HG02763 (cell line): ENCODE data around the gene HCFC1R1.
"Not testable (repeated sequence)": the region's sequence is repeated elsewhere in the genome, so short reads cannot be mapped to it uniquely, and the experiment has no call there.

Experiments
- ATAC-seq: cut with Tn5 transposase; IDR thresholded peaks from one replicate; pipeline ENCODE4 v1.9.1; 2021; ENCODE audit warnings: mild to moderate bottlenecking, moderate library complexity; ENCODE audit not compliant: unreplicated experiment

Gene HCFC1R1, protein sequence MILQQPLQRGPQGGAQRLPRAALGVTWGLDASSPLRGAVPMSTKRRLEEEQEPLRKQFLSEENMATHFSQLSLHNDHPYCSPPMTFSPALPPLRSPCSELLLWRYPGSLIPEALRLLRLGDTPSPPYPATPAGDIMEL

DNA sequence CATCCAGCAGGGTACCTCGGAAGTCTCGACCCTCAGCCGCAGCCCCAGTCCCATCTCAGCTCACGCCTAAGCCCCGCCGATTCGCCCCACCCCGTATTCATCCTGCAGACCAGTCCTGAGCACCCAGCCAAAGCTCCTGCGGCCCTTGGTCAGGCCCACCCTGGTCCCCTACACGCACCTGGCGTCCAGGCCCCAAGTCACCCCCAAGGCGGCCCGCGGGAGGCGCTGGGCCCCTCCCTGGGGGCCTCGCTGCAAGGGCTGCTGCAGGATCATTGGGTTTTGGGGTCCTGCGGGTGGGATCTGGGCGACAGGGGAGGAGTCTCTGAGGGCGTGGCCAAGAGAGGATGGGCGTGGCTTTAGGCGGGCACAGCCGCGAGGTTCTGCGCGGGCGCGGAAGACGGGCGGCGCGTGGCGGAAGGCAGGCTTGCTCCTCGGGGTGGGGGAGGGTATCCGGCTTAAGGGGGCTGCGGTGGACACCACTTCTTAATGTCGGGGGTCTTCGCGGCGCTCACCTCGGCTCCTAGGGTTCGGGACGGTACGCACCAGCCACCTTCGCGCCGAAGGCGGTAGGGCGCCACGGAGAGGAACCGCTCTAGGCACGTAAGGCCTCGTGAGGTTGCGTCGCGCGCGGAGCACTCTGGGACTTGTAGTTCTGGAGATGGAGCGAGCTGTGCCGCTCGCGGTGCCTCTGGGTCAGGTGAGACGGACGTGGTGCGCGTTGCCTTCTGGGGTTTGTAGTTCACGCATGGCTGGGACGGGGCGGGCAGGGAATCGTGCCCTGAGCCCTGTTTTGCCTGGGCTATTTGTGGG is at the start of gene HCFC1R1, which contains the start of gene THOC6:
TSS of gene HCFC1R1 (minus strand) at position 274 of the 810 bp plus-strand sequence. CDS start at position 273, 1 bp downstream.
TSS of gene THOC6 (plus strand) at position 367 of the 810 bp plus-strand sequence. CDS start at position 659, 292 bp downstream.
- ATAC-seq = peak; percentile 69

DNA sequence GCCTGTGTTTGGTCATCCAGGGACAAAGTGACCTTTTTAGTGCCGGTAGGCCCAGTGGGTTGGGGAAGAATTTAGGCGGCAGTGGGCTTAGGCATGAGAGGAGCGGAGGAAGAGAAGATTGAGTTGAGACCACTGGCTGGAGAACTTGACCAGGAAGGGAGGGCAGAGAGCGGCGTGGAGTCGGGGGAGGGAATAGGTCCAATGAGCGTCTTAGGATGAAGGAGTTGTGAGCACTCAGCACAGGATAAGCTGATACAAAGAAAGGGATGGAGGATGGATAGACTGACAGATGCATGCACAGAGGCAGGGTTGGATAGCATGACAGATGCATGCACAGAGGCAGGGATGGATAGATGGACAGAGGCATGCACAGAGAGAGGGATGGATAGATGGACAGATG is 49.7 kb upstream of the HCFC1R1 start:
- ATAC-seq = no peak

DNA sequence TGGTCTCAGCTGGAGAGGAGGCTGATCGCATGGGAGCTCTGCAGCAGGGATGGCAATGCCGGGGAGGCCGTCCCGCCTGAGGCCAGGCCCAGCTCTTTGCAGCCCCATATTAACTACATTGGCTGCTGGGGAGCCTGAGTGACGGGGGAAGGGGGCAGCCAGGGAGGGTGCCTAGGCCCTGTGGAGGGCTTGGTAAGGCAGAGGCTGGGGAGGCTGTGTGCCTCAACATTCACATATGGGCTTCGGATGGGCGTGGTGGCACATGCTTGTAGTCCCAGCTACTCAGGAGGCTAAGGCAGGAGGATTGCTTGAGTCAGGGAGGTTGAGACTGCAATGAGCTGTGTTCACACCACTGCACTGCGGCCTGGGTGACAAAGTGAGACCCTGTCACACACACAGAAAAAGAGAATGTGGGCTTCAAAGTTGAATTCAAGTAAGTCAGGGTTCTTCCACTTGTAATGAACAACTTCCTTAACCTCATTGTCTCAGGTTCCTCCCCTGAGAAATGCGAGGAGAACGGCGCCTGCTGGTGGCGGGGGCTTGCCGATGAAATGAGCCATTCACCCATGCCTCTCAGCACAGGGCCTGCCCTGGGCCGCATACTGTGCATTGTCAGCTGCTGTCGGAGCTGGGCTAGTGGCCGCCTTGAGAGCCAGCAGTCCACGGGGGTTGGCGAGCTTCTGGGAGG is 49.0 kb upstream of the HCFC1R1 start:
- not testable (repeated sequence) for ATAC-seq

DNA sequence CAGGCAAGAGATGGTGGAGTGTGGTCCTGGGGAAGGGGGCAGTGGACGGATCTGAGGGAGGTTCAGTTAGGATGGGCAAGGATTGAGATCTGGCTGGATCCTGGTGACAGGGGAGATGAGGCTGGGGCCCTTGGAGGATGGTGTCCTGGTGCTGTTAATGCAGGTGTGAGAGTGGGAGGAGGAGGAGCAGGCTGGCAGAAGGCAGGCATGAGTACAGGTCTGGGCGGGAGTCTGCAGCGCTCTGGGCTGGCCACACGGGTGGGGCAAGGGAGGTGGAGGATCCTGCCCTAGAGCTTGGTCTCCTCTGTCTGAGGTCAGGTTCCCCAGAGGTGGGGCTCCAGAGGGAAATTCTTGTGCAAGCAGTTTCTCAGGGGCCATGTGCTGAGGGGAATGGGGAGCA is 48.4 kb upstream of the HCFC1R1 start:
- not testable (repeated sequence) for ATAC-seq

DNA sequence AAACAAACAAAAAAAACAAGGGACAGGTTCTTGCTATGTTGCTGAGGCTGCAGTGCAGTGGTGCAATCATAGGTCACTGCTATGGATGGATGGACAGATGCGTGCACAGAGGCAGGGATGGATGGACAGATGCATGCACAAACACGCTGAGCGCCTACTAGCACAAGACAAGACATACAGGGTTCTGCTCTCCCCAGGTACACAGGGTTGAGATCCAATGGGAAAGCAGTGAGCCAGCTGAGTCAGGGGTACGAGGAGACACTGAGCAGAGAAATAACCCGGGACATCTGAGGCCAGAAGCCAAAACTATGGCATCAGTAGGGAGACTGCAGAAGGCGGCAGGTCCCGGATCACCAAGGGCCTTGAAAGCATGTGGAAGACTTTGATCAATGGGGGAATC is 47.9 kb upstream of the HCFC1R1 start:
- ATAC-seq = no peak

DNA sequence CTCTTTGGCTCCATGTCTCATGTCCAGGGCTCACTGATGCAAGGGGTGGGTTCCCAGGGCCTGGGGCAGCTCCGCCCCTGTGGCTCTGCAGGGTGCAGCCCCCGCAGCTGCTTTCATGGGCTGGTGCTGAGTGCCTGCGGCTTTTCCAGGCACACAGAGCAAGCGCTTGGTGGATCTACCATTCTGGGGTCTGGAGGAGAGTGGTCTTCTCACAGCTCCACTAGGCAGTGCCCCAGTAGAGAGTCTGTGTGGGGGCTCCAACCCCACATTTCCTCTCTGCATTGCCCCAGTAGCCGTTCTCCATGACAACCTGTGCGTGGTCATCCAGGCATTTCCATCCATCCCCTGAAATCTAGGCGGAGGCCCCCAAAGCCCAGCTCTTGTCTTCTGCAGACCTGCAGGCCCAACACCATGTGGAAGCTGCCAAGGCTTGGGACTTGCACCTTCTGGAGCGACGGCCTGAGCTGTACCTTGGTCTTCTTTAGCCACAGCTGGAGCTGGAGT is 46.9 kb upstream of the HCFC1R1 start:
- ATAC-seq = no peak

DNA sequence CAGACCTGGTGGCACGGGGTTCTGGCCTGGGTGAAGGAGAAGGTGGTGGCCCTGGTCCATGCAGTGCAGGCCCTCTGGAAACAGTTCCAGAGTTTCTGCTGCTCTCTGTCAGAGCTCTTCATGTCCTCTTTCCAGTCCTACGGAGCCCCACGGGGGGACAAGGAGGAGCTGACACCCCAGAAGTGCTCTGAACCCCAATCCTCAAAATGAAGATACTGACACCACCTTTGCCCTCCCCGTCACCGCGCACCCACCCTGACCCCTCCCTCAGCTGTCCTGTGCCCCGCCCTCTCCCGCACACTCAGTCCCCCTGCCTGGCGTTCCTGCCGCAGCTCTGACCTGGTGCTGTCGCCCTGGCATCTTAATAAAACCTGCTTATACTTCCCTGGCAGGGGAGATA is 45.4 kb upstream of the HCFC1R1 start:
- not testable (repeated sequence) for ATAC-seq

DNA sequence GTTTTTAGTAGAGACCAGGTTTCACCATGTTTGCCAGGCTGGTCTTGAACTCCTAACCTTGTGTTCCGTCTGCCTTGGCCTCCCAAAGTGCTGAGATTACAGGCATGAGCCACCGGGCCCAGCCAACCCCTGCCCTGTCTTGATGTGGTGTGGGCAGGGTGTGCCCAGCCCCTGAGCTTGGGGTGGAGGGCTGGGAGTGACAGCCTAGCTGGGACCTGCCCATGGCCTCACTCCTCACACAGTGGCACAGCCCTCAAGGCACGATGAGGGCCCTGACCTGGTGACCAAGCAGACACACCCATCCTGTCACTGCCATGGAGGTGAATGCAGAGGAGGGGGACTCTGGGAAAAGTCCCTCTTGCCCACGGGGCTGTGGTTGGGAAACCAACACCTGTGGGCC is 44.7 kb upstream of the HCFC1R1 start:
- no peak for ATAC-seq

DNA sequence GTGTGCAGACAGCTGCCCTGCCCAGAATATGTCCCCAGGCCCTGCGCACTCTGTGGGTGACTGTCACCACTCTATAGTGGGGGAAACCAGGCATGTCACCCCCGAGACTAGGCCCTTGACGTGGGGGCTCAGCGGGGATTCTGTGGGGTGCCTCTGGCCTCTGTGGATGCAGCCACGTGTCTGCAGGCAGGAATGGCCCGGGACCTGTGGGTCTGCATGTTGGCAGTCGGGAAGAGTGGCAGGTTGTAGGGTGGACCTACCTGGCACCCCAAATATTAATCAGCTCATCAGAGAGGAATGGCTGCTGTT is 42.7 kb upstream of the HCFC1R1 start:
- no peak for ATAC-seq

DNA sequence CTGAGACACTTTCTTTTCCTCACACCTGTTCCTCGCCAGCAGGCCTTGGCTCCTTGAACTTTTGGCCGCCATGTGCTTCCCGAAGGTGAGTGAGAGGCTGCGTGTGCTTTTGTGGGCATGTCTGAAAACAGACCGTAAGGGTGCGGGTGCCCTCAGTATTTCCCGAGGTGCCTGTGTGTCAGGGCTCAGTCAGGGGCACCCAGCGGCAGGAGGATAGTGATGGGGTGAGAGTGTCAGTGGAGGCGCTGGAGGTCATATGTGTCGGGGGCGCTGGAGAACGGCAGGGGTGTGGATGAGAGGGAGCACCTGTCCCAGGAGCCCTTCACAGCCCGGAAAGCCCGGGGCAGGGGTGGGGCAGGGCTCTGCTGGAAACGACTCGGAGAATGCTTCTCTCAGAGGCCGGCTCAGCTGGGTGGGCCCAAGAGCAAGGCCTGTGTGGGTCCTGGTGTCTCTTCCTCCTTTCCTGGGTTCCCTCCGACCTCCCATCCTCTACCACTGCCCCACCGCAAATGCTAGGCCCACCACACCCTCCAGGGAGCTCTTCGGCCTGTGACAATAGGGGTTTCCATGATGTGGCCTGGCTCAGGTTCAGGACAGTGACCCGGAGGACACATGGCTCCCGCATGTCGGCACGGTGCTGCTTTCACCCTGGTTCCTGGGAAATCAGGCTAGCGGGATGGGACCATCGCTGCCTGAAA is 42.1 kb upstream of the HCFC1R1 start:
- no peak for ATAC-seq

DNA sequence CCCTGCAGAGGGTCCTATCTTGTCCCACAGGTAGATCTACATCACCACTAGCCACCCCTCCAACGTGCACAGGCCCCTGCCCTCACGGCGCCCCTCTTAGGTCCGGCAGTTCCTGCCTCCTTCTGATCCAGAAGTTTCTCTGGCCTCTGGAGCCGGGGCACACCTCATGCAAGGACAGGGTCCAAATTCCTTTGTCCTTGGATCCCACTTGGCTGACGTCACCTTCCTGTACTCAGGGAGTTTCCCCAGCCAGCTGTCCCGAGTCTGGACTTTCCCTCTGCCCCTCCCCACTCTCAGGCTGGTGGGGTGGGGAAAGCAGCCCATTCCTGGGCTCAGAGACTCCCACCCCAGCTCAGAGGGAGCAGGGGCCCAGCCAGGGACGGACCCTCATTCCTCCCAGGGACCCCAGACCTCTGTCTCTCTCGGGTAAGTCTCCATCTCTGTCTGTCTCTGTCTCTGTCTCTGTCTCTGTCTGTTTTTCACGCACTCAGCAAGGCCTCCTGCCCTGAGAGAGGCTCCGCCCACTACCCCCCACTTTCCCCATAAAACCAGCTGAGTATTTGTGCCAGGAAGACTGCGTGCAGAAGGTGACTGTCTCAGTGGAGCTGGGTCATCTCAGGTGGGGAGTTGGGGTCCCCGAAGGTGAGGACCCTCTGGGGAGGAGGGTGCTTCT is 41.5 kb upstream of the HCFC1R1 start, which contains the start of gene IL32:
TSS of gene IL32 (plus strand) at position 572 of the 673 bp plus-strand sequence. CDS start 172 bp downstream, outside the sequence.
- ATAC-seq = no peak

DNA sequence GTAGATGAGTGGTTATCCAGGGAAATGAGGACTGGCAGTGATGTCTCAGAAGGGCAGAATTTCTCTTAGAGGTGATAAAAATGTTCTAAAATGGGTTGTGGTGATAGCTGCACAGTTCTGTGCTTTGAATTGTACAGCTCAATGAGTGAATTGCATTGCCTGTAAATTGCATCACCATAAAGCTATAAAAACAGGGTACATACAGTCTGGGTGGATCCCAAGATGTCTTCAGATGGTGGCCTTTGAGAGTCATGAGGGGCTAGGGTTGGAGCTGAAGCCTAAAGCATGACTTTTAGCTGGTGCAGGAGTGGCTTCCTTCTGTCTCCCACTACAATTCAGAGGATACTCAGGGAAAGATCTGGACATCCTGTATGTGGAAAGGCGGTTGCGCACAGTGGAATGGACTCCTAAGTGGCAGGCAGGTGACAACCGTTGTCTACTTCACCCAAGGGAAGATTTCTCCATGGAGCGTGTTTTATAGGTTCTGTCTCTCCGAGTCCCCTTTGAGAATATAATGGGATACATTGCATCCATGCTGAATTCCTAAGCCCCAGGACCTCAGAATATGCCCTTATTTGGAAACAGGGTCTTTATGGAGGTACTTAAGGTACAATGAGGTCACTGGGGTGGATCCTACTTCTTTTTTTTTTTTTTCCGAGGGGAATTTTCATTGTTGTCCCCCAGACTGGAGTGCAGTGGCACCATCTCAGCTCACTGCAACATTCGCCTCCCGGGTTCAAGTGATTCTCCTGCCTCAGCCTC is 40.1 kb upstream of the HCFC1R1 start:
- ATAC-seq = no peak

DNA sequence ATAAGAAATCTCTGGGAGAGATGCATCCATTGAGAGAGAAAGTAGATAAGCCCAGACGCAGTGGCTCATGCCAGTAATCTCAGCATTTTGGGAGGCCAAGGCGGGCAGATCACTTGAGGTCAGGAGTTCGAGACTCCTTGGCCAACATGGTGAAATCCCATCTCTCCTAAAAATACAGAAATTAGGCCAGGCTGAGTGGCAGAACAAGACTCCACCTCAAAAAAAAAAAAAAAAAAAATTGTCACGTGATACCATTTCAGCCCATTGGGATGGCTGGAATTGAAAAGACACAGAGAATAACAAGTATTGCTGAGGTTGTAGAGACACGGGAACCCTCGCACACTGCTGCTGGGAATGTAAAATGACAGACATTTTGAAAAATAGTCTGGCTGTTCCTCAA is 38.8 kb upstream of the HCFC1R1 start:
- no peak for ATAC-seq

DNA sequence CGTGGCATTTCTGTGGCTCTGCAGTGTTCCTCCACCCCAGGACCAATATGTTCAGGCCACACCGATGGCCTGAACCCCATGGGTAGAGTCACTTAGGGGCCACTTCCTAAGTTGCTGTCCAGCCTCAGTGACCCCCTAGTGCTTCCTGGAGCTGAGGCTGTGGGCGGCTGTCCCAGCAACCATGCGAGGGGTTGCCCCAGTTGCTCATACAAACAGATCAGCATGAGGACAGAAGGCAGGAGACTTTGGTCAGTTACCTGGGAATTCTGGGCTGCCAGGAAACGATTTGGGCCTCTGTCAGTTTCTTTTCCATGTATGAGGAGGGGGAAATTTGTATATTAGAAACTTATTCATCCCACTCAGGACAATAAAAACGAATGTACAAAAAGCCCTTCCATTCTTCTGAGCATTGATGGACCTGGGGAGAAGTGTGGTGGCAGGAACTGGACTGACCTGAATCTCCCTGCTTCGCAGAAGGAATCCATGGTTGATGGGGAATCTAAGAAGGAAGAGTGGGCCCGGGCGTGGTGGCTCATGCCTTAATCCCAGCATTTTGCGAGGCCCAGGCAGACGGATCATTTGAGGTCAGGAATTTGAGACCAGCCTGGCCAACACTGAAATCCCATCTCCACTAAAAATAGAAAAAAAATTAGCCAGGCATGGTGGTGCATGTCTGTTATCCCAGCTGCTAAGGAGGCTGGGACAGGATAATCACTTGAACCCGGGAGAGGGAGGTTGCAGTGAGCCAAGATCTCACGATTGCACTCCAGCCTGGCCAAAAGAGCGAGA is 36.8 kb upstream of the HCFC1R1 start:
- ATAC-seq = no peak

DNA sequence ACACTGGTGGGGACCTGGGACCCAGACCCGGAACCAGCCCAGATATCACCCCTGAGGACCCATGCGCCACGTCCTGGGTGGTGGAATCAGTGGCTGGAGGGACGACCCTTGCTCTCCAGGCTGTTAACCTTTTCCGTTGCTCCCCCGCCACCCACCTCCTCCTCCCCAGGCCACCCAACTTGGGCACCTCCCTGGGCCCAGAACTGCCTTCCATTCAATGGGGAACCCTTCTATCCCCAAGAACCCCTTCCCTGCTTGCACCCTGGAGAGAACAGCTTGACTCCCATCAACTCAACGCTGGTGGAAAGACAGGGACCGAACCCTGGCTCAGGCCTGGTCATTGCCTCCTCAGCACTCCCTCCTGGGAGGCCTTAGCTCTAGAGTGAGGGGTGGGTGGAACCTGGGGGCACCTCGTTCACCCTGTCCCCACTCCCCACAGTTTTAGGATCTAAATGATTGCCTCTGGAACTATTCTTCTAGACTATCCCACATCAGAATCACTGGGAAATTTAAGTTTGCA is 36.0 kb upstream of the HCFC1R1 start:
- ATAC-seq = no peak

DNA sequence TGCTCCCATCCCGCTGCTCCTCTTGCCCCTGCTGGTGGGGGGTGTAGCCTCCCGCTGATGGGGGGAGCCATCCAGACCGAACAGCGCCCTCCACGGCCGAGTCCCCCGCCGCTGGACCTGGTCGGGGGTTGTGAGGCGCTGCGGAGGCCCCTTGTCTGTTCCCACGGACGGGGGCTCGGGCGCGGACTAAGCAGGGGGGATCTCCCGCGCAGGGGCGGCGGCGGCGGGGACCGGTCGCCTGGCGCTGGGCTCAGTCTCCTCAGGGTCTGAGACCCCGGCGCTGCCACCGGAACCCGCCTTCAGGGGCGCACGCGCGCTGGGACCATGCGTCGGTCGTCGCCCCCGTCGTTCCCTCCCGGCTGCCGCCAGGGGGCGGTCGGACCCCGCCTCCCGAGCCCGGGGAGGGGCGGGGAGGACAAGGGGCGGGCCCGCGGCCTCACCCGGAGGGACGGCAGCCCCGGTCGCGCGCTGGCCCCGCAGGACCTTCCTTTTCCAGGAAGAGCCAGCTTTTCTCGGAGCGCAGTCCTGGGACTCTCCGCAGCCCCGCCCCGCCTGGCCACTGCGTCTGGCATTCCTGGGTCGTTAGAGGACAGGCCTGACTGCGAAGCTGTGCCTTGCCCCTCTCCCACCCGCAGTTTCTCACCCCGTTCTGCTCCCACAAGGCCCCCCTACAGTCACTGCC is 35.4 kb upstream of the HCFC1R1 start:
- peak; percentile 71 for ATAC-seq

DNA sequence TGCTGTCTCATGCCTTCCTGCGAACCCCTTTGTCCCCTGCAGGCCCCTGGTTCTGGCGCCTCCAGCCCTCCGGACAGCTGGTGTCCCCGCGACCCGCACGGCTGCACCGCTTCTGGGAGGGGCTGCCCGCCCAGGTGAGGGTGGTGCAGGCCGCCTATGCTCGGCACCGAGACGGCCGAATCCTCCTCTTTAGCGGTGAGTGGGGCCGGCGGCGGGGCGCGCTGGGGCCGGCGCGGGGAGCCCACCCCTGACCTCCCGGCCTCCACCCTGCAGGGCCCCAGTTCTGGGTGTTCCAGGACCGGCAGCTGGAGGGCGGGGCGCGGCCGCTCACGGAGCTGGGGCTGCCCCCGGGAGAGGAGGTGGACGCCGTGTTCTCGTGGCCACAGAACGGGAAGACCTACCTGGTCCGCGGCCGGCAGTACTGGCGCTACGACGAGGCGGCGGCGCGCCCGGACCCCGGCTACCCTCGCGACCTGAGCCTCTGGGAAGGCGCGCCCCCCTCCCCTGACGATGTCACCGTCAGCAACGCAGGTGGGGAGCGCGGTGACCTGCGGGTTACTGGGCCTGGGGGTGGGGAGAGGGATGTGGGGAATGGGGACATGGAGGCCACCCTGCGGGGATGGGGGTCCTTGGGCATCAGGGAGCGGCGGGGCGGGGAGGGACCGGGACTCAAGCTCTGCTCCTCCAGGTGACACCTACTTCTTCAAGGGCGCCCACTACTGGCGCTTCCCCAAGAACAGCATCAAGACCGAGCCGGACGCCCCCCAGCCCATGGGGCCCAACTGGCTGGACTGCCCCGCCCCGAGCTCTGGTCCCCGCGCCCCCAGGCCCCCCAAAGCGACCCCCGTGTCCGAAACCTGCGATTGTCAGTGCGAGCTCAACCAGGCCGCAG is 34.6 kb upstream of the HCFC1R1 start:
- peak; percentile 16 for ATAC-seq
